Panc1 (cell line): ENCODE data around the gene PGLYRP3. TPM values are rescaled to one million over a fixed set of nuclear protein-coding genes. Genes with fewer than 3 reads are reported as not detected.

ENCODE experiments used
- ATAC-seq: fragments of 200-7000 bp; cut with Tn5 transposase; 2 replicates; pipeline ENCODE4 v1.9.1; 2020; ENCODE audit warnings: mild to moderate bottlenecking, moderate library complexity
- BruUV-seq: library from RNA; stranded (reverse); fragments of 400-500 nt; replicated peaks from 2 replicates; lab custom pipeline; 2021; lab: Mats Ljungman, UMichigan
- CTCF ChIA-PET: fragments of 300-600 bp; sonication (Branson Sonifier 250); formaldehyde crosslinking; loops from one replicate; lab custom pipeline; 2022; ENCODE audit warnings: antibody characterized with exemption; lab: Charles Lee
- POLR2A ChIA-PET: fragments of 300-600 bp; sonication (Branson Sonifier 250); formaldehyde crosslinking; loops from one replicate; lab custom pipeline; 2022; ENCODE audit warnings: antibody characterized with exemption; lab: Charles Lee
- DNase-seq: peaks from one replicate; pipeline ENCODE4 v3.0.0-alpha.2; 2010; ENCODE audit warnings: low read depth, low spot score
- H3K27ac ChIP-seq: 2 replicates; pipeline ENCODE4 v1.5.1; 2011; ENCODE audit warnings: mild to moderate bottlenecking, low read length, inconsistent platforms
- H3K27me3 ChIP-seq: fragments of 200-500 bp; sonication (Bioruptor generic); 2 replicates; pipeline ENCODE4 v1.6.0; 2014; ENCODE audit warnings: low read length, inconsistent platforms; ENCODE audit not compliant: control insufficient read depth, insufficient read depth
- H3K36me3 ChIP-seq: fragments of 200-500 bp; sonication (Bioruptor generic); 2 replicates; pipeline ENCODE4 v1.5.1; 2014; ENCODE audit warnings: inconsistent platforms, mild to moderate bottlenecking, low read length, moderate library complexity; ENCODE audit not compliant: control insufficient read depth, insufficient read depth
- H3K4me1 ChIP-seq: 2 replicates; pipeline ENCODE4 v1.5.1; 2011; ENCODE audit warnings: inconsistent platforms, mild to moderate bottlenecking, low read length, moderate library complexity; ENCODE audit not compliant: control insufficient read depth, insufficient read depth
- H3K4me3 ChIP-seq, 2 experiments: 2 replicates each; pipeline ENCODE4 v1.5.1; 2011 to 2012; ENCODE audit warnings: low read depth in 2 of 2, low read length in 2 of 2, mild to moderate bottlenecking in 2 of 2, inconsistent platforms in 1 of 2, moderate library complexity in 1 of 2
- H3K9me3 ChIP-seq: fragments of 200-500 bp; sonication (Bioruptor generic); 2 replicates; pipeline ENCODE4 v1.5.1; 2014; ENCODE audit warnings: low read depth, mild to moderate bottlenecking, inconsistent platforms, low read length, moderate library complexity; ENCODE audit not compliant: control insufficient read depth, insufficient read depth
- CTCF ChIP-seq: fragments of 450-650 bp; IDR thresholded peaks from 2 replicates; pipeline ENCODE4 v1.5.1; 2017; ENCODE audit warnings: mild to moderate bottlenecking
- POLR2AphosphoS5 ChIP-seq: IDR thresholded peaks from 2 replicates; pipeline ENCODE4 v1.6.1; 2012; ENCODE audit warnings: mild to moderate bottlenecking, low read depth, low read length, moderate library complexity
- REST ChIP-seq, 2 experiments: IDR thresholded peaks; 2 replicates each; pipeline ENCODE4 v1.6.1; 2011 to 2012; ENCODE audit warnings: low read depth in 2 of 2, control low read depth in 1 of 2, low read length in 1 of 2, mild to moderate bottlenecking in 1 of 2, moderate library complexity in 1 of 2; ENCODE audit not compliant: insufficient read depth in 1 of 2
- SIN3A ChIP-seq: IDR thresholded peaks from 2 replicates; pipeline ENCODE4 v1.6.1; 2012; ENCODE audit warnings: low read depth, mild to moderate bottlenecking, low read length, moderate library complexity, borderline replicate concordance; ENCODE audit not compliant: insufficient read depth
- TCF7L2 ChIP-seq: IDR thresholded peaks from 2 replicates; pipeline ENCODE4 v1.6.1; 2011; ENCODE audit warnings: mild to moderate bottlenecking, low read depth, low read length, inconsistent platforms
- in situ Hi-C: cut with HindIII; loops from 2 replicates; pipeline ENCODE4 v1.10.0; 2016; ENCODE audit warnings: low sequenced_read_pairs, low pct_unique_long_range_greater_than_20kb
- intact Hi-C: fragments of 100-400 bp; cut with micrococcal nuclease; formaldehyde crosslinking; loops from one replicate; pipeline ENCODE4 v1.10.0; 2022; ENCODE audit not compliant: unreplicated experiment
- total RNA-seq: library from RNA; stranded (reverse); gene quantifications from one replicate; pipeline ENCODE4 v1.2.1, GENCODE V29; 2021; ENCODE audit not compliant: unreplicated experiment

The PGLYRP3 gene
- total RNA-seq, 1 experiment from 2014 or later, result not detected

DNA sequence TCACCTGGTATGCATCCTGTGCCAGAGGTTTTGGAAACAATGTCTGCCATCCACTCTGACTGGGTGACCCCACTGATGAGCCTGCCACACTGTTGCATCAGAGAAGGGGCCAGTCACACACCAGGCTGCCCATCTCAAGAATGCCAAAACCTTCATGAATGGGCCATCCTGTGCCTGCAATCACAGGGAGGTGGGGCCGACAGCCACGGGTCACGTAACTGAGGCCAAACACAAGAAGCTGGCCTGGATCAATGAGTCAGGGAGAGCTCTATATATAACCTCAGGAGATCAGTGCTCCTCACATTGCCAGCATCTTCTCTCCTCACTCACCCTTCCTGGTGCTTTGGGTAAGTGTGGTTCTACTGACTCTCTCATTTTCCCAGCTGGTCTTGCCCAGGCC is 53.4 kb downstream of the PGLYRP3 start, which contains the start of gene LORICRIN:
LORICRIN (plus strand) TSS at position 301 of the 400 bp plus-strand sequence. CDS start 1,263 bp downstream, outside the sequence.
- peaks cover 27% of the 10 kb centered on the region for H3K27me3 ChIP-seq
- BruUV-seq, result no TSS peak
- POLR2A ChIA-PET, result no interaction called here

GRCh38 chr1:153253693-153254092 is 59.1 kb downstream of the PGLYRP3 start:
- no peak for TF ChIP-seq SIN3A
- no peak for TF ChIP-seq POLR2AphosphoS5
- TF ChIP-seq CTCF, result no peak
- no peak for TF ChIP-seq REST (IDR thresholded peaks at IDR 0.05; ENCODE audit: insufficient read depth in 1 of 2, low read depth in 2 of 2, low read length in 1 of 2)
- TF ChIP-seq TCF7L2, result no peak
- Histone ChIP-seq H3K27me3 (peaks cover 5% of the 10 kb centered on the region; the same call in 1 of the 2 replicates), H3K4me1 (no peaks in the 10 kb centered on the region), H3K27ac (no peak overlapping the region), H3K36me3 (no peaks in the 10 kb centered on the region), H3K4me3 (no peak overlapping the region), H3K9me3 (no peaks in the 10 kb centered on the region)
- intact Hi-C loops, result no loop called here
- DNase-seq, result no peak
- ATAC-seq, result no peak
- in situ Hi-C loops, result no loop called here
- ChIA-PET CTCF (no interaction called here), POLR2A (no interaction called here)
- BruUV-seq, result no TSS peak

More for the DNA sequence above, 53.4 kb downstream of the PGLYRP3 start, which contains the start of gene LORICRIN:
- ATAC-seq (no peak), DNase-seq (no peak)
- Histone ChIP-seq H3K27ac (no peak within 1 kb of the TSS), H3K4me3 (no peak within 1 kb of the TSS), H3K36me3 (no peaks in the 10 kb centered on the region), H3K9me3 (no peaks in the 10 kb centered on the region), H3K4me1 (0 out of 2 replicates have a peak, but pooled peaks cover 2% of the 10 kb centered on the region)
- TF ChIP-seq TCF7L2 (no peak), CTCF (no peak), SIN3A (no peak), POLR2AphosphoS5 (no peak), REST (IDR thresholded peaks at IDR 0.05; ENCODE audit: insufficient read depth in 1 of 2, low read depth in 2 of 2, low read length in 1 of 2) (no peak)
- in situ Hi-C loops, result no loop called here
- intact Hi-C loops, result no loop called here
- CTCF ChIA-PET, result no interaction called here
